Tibial artery (tissue), 4 donors: Measurements from ENCODE around the gene TXNRD2.

Experiments
- DNase-seq, 2 donors: peaks; one replicate each; pipeline ENCODE4 v3.0.0-alpha.2; 2019
- H3K27ac ChIP-seq, 2 donors: fragments of 200-600 bp; sonication (generic) in 1 of 2; 1 replicate in 1 of 2; 2 replicates in 1 of 2; pipeline ENCODE4 v1.5.1; 2018 to 2019; ENCODE audit warnings: mild to moderate bottlenecking in 1 of 2
- H3K27me3 ChIP-seq, 2 donors: fragments of 200-600 bp; sonication (generic) in 1 of 2; one replicate each; pipeline versions ENCODE4 v1.5.1 to v1.6.0; 2016 to 2019
- H3K36me3 ChIP-seq, 3 donors: fragments of 200-600 bp; sonication (generic) in 2 of 3; one replicate each; pipeline ENCODE4 v1.5.1; 2016 to 2019; ENCODE audit warnings: mild to moderate bottlenecking in 2 of 3
- H3K4me1 ChIP-seq, 4 donors: fragments of 200-600 bp; sonication (generic) in 2 of 4; 1 replicate in 3 of 4; 2 replicates in 1 of 4; pipeline ENCODE4 v1.5.1; 2016 to 2019
- H3K4me3 ChIP-seq, 2 donors: fragments of 200-600 bp; sonication (generic) in 1 of 2; 1 replicate in 1 of 2; 2 replicates in 1 of 2; pipeline ENCODE4 v1.5.1; 2018 to 2019; ENCODE audit warnings: mild to moderate bottlenecking in 2 of 2
- H3K9me3 ChIP-seq, 3 donors: fragments of 200-600 bp; sonication (generic) in 1 of 3; one replicate each; pipeline ENCODE4 v1.5.1; 2016 to 2019
- intact Hi-C: fragments of 100-400 bp; cut with DNase I; formaldehyde crosslinking; loops from one replicate; pipeline ENCODE4 v1.15.0; 2023; ENCODE audit warnings: low total_unique reads
- TF ChIP-seq, protein P1 (sequence below), 2 experiments: fragments of 200-600 bp in 1 of 2; fragments of 450-650 bp in 1 of 2; IDR thresholded peaks; one replicate each; pipeline ENCODE4 v1.5.1; 2017 to 2019; ENCODE audit warnings: antibody characterized with exemption in 2 of 2, mild to moderate bottlenecking in 1 of 2, moderate library complexity in 1 of 2

The TXNRD2 gene

DNA sequence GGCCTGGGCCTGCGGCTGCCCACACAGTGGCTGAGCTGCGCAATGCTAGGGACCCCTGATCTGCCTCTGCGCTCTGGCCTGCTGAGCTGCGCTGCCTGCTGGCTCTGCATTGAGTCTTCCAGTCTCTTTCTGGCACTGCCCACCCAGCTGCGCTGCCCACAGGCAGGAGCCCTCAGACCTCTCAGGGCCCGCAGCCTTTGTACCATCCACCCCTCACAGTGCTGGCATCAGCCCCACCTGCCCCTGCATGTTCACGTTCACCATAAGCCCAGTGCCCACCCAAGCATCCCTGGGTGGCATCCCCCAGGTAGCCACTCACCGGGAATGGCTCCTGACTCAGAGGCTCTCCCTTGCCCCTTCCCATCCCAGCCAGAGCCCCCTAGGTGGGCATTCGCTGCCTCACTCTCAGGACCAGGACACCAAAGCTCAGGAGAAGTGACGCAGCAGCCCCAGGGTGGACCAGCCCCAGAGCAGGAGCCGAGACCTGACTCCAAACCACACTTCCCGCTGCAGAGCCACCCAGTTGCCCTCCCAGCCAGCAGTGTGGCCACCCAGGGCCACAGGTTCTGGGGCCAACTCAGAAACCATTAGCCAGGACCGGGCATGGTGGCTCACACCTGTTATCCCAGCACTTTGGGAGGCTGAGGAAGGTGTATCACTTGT, 21.8 kb downstream of the TXNRD2 start:
- no peaks in the 10 kb centered on the region for H3K9me3 ChIP-seq

DNA sequence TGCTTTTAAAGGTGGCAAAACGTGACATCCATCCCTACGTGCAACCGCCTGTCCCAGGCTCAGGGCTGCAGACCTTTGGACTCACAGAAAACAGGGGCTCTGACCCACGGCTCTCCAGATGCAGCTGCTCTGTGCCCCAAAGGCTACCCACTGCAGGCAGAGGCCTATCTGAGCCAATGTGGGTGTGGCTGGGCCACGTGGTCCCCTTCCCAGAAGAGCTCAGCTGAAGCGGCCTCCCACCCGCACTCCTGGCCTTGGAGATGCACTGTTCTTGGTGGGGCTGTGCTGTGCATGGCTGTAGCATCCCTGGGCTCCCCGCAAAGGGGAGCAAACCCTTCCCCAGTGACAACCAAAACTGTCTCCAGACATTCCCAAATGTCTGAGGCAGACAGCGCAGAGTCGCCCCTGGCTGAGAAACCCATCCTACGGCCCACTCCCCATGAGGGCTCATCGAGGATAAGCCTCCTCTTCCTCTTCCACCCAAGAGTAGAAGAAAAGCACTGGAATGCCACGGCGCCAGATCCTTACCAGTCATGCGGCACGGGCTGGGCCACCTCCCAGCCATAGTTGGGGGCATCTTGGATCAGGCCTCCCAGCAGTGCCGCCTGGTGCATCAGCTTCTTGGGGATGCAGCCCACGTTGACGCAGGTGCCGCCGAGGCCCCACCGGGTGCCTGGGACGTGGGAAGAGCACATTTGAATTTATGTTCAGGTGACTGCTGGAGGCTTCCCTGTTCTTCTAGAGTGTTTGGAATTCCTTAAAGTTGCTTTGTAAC, 23.1 kb downstream of the TXNRD2 start:
- intact Hi-C loops: no loop called here
- Histone ChIP-seq H3K27ac (no peak overlapping the region), H3K4me1 (no peaks in the 10 kb centered on the region), H3K9me3 (no peaks in the 10 kb centered on the region), H3K36me3 (peaks cover 44 to 63% (median 50%) of the 10 kb centered on the region in 3 donors), H3K27me3 (no peaks in the 10 kb centered on the region), H3K4me3 (no peak overlapping the region)
- no peak for DNase-seq
- TF ChIP-seq, protein P1, sequence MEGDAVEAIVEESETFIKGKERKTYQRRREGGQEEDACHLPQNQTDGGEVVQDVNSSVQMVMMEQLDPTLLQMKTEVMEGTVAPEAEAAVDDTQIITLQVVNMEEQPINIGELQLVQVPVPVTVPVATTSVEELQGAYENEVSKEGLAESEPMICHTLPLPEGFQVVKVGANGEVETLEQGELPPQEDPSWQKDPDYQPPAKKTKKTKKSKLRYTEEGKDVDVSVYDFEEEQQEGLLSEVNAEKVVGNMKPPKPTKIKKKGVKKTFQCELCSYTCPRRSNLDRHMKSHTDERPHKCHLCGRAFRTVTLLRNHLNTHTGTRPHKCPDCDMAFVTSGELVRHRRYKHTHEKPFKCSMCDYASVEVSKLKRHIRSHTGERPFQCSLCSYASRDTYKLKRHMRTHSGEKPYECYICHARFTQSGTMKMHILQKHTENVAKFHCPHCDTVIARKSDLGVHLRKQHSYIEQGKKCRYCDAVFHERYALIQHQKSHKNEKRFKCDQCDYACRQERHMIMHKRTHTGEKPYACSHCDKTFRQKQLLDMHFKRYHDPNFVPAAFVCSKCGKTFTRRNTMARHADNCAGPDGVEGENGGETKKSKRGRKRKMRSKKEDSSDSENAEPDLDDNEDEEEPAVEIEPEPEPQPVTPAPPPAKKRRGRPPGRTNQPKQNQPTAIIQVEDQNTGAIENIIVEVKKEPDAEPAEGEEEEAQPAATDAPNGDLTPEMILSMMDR (IDR thresholded peaks at IDR 0.05): no peak

More for the DNA sequence above, 21.8 kb downstream of the TXNRD2 start:
- Histone ChIP-seq H3K4me3 (no peak overlapping the region), H3K27ac (no peak overlapping the region), H3K36me3 (peaks cover 30 to 49% (median 38%) of the 10 kb centered on the region in 3 donors), H3K4me1 (no peaks in the 10 kb centered on the region), H3K27me3 (no peaks in the 10 kb centered on the region)
- DNase-seq: no peak
- intact Hi-C loops: no loop called here
- TF ChIP-seq, protein P1 (IDR thresholded peaks at IDR 0.05): no peak

DNA sequence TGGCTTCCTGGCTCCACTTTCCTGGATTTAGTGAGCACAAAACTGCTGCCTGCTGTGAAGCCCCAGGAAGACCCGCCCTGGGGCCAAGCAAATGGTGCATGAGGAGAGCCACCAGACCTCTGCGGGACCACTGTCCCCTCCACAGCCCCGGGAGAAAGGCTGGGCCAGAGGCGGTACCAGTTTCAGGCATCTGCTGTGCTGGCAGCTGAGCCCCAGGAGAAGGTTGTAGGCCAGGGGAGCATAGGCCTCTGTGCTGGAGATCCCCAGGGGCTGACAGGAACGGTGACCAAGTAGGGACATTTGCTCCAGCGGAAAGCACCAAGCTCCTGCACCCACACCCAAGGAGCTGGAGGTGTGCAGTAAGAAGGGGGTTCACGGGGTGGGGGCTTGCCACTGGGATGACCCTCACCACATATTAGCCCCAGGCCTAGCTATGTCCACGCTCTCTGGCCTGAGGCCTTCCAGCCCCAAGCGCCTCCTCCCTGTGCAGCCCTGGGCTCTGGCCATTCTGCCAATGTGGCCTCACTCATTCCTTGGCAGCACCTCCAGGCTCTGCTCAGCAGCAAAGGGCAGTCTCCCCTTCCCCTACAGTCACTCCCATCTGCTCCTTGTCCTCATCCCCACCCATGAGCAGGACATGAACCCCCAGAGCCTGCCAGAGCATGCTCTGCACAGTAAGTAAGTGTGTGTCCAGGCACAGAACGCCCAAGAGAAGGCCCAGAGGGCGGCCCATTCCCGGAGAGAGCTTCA, 24.1 kb downstream of the TXNRD2 start:
- no peak for DNase-seq
- intact Hi-C loops: no loop called here
- Histone ChIP-seq H3K27ac (no peak overlapping the region), H3K4me1 (no peaks in the 10 kb centered on the region), H3K36me3 (peaks cover 45 to 72% (median 60%) of the 10 kb centered on the region in 3 donors), H3K9me3 (no peaks in the 10 kb centered on the region), H3K4me3 (no peak overlapping the region), H3K27me3 (no peaks in the 10 kb centered on the region)
- TF ChIP-seq, protein P1 (IDR thresholded peaks at IDR 0.05): no peak

DNA sequence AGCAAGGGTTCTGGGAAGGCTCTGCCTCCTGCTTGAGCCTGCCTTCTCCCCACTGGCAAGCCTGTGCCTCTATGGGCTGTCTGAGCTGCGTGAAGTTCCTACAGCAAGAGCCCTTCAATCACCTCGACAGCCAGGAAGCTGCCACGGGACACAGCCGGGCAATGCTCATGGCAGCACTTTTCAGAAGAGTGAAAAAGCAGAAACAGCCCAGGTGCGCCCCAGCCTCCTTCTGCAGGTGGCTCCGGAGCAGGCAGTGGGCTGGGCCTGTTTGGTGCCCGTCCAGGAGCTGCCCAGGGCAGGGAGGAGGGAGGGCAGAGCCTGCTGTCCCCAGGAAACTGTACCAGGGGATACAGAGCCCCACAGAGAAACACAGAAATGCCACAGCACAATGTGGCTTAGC, 24.7 kb downstream of the TXNRD2 start:
- Histone ChIP-seq H3K36me3 (peaks cover 45 to 78% (median 66%) of the 10 kb centered on the region in 3 donors), H3K27me3 (no peaks in the 10 kb centered on the region), H3K4me1 (no peaks in the 10 kb centered on the region), H3K9me3 (no peaks in the 10 kb centered on the region), H3K4me3 (no peak overlapping the region), H3K27ac (no peak overlapping the region)
- intact Hi-C loops: no loop called here
- TF ChIP-seq, protein P1 (IDR thresholded peaks at IDR 0.05): no peak
- no peak for DNase-seq

DNA sequence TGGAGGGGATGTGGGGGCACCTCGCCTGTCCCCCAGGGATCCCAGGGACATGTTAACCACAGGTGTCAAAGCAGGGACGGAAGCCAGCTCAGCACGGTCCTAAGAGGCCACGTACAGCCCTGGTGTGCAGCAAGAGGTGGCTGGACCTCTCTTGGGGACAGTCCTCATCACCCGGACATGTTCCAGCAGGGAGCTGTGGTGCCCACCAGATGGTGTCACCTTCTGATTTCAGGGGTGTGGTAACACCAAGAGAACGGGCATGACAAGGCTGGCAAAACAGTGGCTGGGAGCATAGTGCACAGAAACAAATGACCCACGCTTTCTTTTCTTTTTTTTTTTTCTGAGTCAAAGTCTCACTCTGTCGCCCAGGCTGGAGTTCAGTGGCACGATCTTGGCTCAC, 25.6 kb downstream of the TXNRD2 start:
- Histone ChIP-seq H3K4me3 (no peak overlapping the region), H3K27ac (no peak overlapping the region), H3K4me1 (no peaks in the 10 kb centered on the region), H3K36me3 (peaks cover 51 to 88% (median 70%) of the 10 kb centered on the region in 3 donors), H3K9me3 (no peaks in the 10 kb centered on the region), H3K27me3 (no peaks in the 10 kb centered on the region)
- intact Hi-C loops: no loop called here
- no peak for DNase-seq
- TF ChIP-seq, protein P1 (IDR thresholded peaks at IDR 0.05): no peak
